ENCODE data around the gene SLIT3.

SLIT3 gene

GRCh38 chr5:168879929-168880328 lies 421.0 kb downstream of the SLIT3 start:
- H3K4me3 ChIP-seq (ENCODE audit: low read depth, low read length): no peak overlapping the region
- DNase-seq (ENCODE audit: low read depth): peak; percentile 91
- no peak for TF ChIP-seq MYC (IDR thresholded peaks at IDR 0.05; ENCODE audit: low read depth, low read length)
- TF ChIP-seq CTCF (IDR thresholded peaks at IDR 0.05; ENCODE audit: low read depth, low read length): no peak
- no peak for TF ChIP-seq POLR2A (IDR thresholded peaks at IDR 0.05; ENCODE audit: extremely low read depth, insufficient read length)
- TF ChIP-seq MAX (IDR thresholded peaks at IDR 0.05; ENCODE audit: low read depth, low read length): no peak

GRCh38 chr5:168879331-168879730 lies 421.6 kb downstream of the SLIT3 start:
- DNase-seq (ENCODE audit: low read depth): no peak
- no peak for TF ChIP-seq CTCF (IDR thresholded peaks at IDR 0.05; ENCODE audit: low read depth, low read length)
- no peak overlapping the region for H3K4me3 ChIP-seq (ENCODE audit: low read depth, low read length)

- DNase-seq (ENCODE audit: low read depth): no peak
Observed at GRCh38 chr5:168878135-168878745, 422.7 kb downstream of the SLIT3 start.

GRCh38 chr5:168877132-168877892 lies 423.6 kb downstream of the SLIT3 start:
- DNase-seq (ENCODE audit: low read depth): no peak
- TF ChIP-seq CTCF (IDR thresholded peaks at IDR 0.05; ENCODE audit: low read depth, low read length): no peak
- no peak for TF ChIP-seq POLR2A (IDR thresholded peaks at IDR 0.05; ENCODE audit: extremely low read depth, insufficient read length)
- TF ChIP-seq MAX (IDR thresholded peaks at IDR 0.05; ENCODE audit: low read depth, low read length): no peak
- TF ChIP-seq MYC (IDR thresholded peaks at IDR 0.05; ENCODE audit: low read depth, low read length): no peak
- H3K4me3 ChIP-seq (ENCODE audit: low read depth, low read length): no peak overlapping the region

More at GRCh38 chr5:168878135-168878745, 422.7 kb downstream of the SLIT3 start:
- TF ChIP-seq POLR2A (IDR thresholded peaks at IDR 0.05; ENCODE audit: extremely low read depth, insufficient read length): no peak
- TF ChIP-seq MAX (IDR thresholded peaks at IDR 0.05; ENCODE audit: low read depth, low read length): no peak
- TF ChIP-seq CTCF (IDR thresholded peaks at IDR 0.05; ENCODE audit: low read depth, low read length): no peak
- no peak for TF ChIP-seq MYC (IDR thresholded peaks at IDR 0.05; ENCODE audit: low read depth, low read length)
- H3K4me3 ChIP-seq (ENCODE audit: low read depth, low read length): no peak overlapping the region

- no peak for DNase-seq (ENCODE audit: low read depth)
- TF ChIP-seq MAX (IDR thresholded peaks at IDR 0.05; ENCODE audit: low read depth, low read length): no peak
- no peak for TF ChIP-seq POLR2A (IDR thresholded peaks at IDR 0.05; ENCODE audit: extremely low read depth, insufficient read length)
- no peak for TF ChIP-seq MYC (IDR thresholded peaks at IDR 0.05; ENCODE audit: low read depth, low read length)
- no peak for TF ChIP-seq CTCF (IDR thresholded peaks at IDR 0.05; ENCODE audit: low read depth, low read length)
- no peak overlapping the region for H3K4me3 ChIP-seq (ENCODE audit: low read depth, low read length)
Observed at GRCh38 chr5:168876419-168876818, 424.5 kb downstream of the SLIT3 start.

Data from NB4 (cell line).